Aortic smooth muscle cell (primary cell): Measurements from ENCODE around the gene BCAS2. TPM values are rescaled to one million over a fixed set of nuclear protein-coding genes. Genes with fewer than 3 reads are reported as not detected.

Experiments
- total RNA-seq: library from RNA; depleted of rRNA; stranded (reverse); fragments of >200 nt; gene quantifications from 2 replicates; pipeline ENCODE4 v1.2.3, GENCODE V29; 2014

The BCAS2 gene
- 41.9 and 43.2 TPM in 2 replicates for total RNA-seq

DNA sequence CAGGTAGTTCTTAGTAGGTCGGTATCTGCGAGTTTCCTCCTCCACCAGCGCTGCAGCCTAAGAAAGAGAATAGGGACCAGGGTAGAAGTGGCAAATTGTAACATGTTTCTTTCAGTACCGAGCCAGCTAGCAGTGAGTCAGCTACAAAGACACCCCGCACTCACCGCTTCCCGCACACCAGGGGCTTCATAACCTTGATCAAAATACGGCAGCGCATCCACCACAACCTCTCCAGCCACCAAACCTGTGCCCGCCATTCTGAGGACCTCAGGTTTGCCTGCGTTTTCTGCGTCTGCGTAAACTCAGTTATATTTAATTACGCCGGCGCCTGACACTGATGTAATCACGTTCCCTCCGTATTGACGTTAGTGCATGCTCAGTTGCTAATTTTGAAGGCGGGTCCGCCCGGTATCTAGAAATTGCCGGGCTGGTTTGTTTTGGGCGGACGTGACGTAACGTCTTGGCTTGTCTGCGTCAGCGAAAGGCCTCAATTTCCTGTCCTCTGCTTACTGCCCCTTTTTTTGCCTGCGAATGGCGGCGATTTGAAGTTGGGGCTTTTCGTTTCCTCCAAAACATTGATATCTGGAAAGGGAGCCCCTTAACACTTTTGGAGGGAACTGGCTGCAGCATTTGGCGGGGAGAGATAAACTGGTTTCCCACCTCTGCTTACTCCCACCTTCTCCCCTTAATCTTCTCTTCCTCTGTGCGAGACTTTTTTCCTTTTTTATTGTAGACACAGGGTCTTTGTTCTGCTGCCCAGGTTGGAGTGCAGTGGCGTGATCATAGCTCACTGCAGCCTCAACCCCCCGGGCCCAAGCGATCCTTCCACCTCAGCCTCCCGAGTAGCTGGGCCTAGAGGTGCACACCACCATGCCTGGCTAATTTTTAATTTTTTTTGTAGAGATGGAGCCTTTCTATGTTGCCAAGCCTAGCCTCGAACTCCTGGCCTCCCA is at the start of gene BCAS2:
Gene BCAS2 (minus strand): TSS at position 281 of the 953 bp plus-strand sequence. CDS start 24 bp downstream, at position 257.

Other genes starting within 250 kb of the BCAS2 start
- 19.2 and 25.4 TPM in 2 replicates for gene TRIM33, start 70.4 kb downstream of the BCAS2 start, total RNA-seq
- 2.4 and 2.6 TPM in 2 replicates for gene DENND2C, start 88.4 kb upstream of the BCAS2 start, total RNA-seq
- not detected in 2 replicates for gene AMPD1, start 113.9 kb upstream of the BCAS2 start, total RNA-seq
- gene NRAS, start 135.2 kb upstream of the BCAS2 start, total RNA-seq: 42.5 and 45.9 TPM in 2 replicates
- gene CSDE1, start 176.4 kb upstream of the BCAS2 start, total RNA-seq: 967 TPM in 2 replicates
- gene SIKE1, start 199.1 kb upstream of the BCAS2 start, total RNA-seq: 63.1 and 63.5 TPM in 2 replicates